Sigmoid colon (tissue), 7 donors: ENCODE results near the gene CFAP54. TPM values are rescaled to one million over a fixed set of nuclear protein-coding genes. Genes with fewer than 3 reads are reported as not detected.

ENCODE experiments used
- DNase-seq: peaks from one replicate; pipeline ENCODE4 v3.0.0-alpha.2; 2019
- H3K27ac ChIP-seq, 4 donors: fragments of 200-600 bp; sonication (generic); one replicate each; pipeline ENCODE4 v1.5.1; 2016 to 2019; ENCODE audit warnings: mild to moderate bottlenecking in 1 of 4
- H3K27me3 ChIP-seq, 3 donors: fragments of 200-600 bp; sonication (generic); one replicate each; pipeline ENCODE4 v1.5.1; 2019; ENCODE audit warnings: mild to moderate bottlenecking in 1 of 3
- H3K36me3 ChIP-seq, 4 donors: fragments of 200-600 bp; sonication (generic); one replicate each; pipeline ENCODE4 v1.5.1; 2016 to 2019
- H3K4me1 ChIP-seq, 4 donors: fragments of 200-600 bp; sonication (generic); one replicate each; pipeline ENCODE4 v1.5.1; 2017 to 2019
- H3K4me3 ChIP-seq, 4 donors: fragments of 200-600 bp; sonication (generic); one replicate each; pipeline ENCODE4 v1.5.1; 2017 to 2019; ENCODE audit warnings: mild to moderate bottlenecking in 2 of 4, moderate library complexity in 1 of 4
- H3K9me3 ChIP-seq, 4 donors: fragments of 200-600 bp in 3 of 4; sonication (generic) in 3 of 4; one replicate each; pipeline versions ENCODE4 v1.5.1 to v1.6.1; 2013 to 2019
- CTCF ChIP-seq, 4 experiments: fragments of 450-650 bp in 3 of 4; fragments of 200-600 bp in 1 of 4; IDR thresholded peaks; one replicate each; pipeline ENCODE4 v1.5.1; 2016 to 2019; ENCODE audit warnings: antibody characterized with exemption in 4 of 4, mild to moderate bottlenecking in 3 of 4, moderate library complexity in 2 of 4
- EP300 ChIP-seq, 4 donors: sonication (generic); formaldehyde crosslinking; IDR thresholded peaks; one replicate each; pipeline ENCODE4 v1.6.1; 2017; ENCODE audit warnings: antibody characterized with exemption in 4 of 4
- POLR2A ChIP-seq, 2 donors: fragments of 450-650 bp; IDR thresholded peaks; one replicate each; pipeline ENCODE4 v1.6.1; 2016; ENCODE audit warnings: antibody characterized with exemption in 2 of 2, mild to moderate bottlenecking in 2 of 2, moderate library complexity in 2 of 2
- POLR2AphosphoS5 ChIP-seq, 4 donors: sonication (generic); formaldehyde crosslinking; IDR thresholded peaks; one replicate each; pipeline ENCODE4 v1.6.1; 2017; ENCODE audit warnings: antibody characterized with exemption in 4 of 4
- WGBS, 2 donors: extraction: QIAGEN DNeasy Blood & Tissue Kit; methylation state at CpG; one replicate each; pipeline ENCODE4 v1.1.7; 2013; 5-methylcytosine and 5-hydroxymethylcytosine counted together
- intact Hi-C: fragments of 100-400 bp; cut with DNase I; formaldehyde crosslinking; loops from one replicate; pipeline ENCODE4 v1.15.1; 2023
- polyA plus RNA-seq, 3 donors: library from polyadenylated mRNA; stranded (reverse); fragments of 200-250 nt; gene quantifications; one replicate each; pipeline ENCODE4 v1.2.3, GENCODE V29; 2013
- total RNA-seq, 4 donors: library from RNA; depleted of rRNA; stranded (reverse); fragments of >200 nt; gene quantifications; one replicate each; pipeline ENCODE4 v1.1.0, GENCODE V29; 2016
- donor health status: healthy with polysubstance abuse.
- donor health status: Bipolar disorder and iron deficiency.
- donor health status: healthy.

Gene CFAP54
- total and polyA plus RNA-seq, 7 donors = 0.07 to 10.5 (median 3.1) TPM; not detected in 2

- no peaks in the 10 kb centered on the region for H3K9me3 ChIP-seq
- intact Hi-C loops = no loop called here
- no peak overlapping the region for H3K27ac ChIP-seq
- H3K4me1 ChIP-seq = peaks cover 0 to 47% (median 35%) of the 10 kb centered on the region in 4 donors
- DNase-seq = no peak
- TF ChIP-seq EP300 (IDR thresholded peaks at IDR 0.05) (no peak), POLR2AphosphoS5 (IDR thresholded peaks at IDR 0.05) (no peak)
- H3K4me3 ChIP-seq = no peak overlapping the region
- WGBS, 2 donors = 44 to 51% methylated on average over 5 of the region's 5 CpGs
- no peaks in the 10 kb centered on the region for H3K27me3 ChIP-seq
- no peaks in the 10 kb centered on the region for H3K36me3 ChIP-seq
Measured at GRCh38 chr12:96889273-96889933, 400.0 kb downstream of the CFAP54 start.

- TF ChIP-seq EP300 (IDR thresholded peaks at IDR 0.05) (no peak), CTCF (IDR thresholded peaks at IDR 0.05) (no peak), POLR2AphosphoS5 (IDR thresholded peaks at IDR 0.05) (no peak), POLR2A (IDR thresholded peaks at IDR 0.05) (no peak)
- WGBS, 2 donors = 90 to 96% methylated on average over 2 of the region's 2 CpGs
- no peak for DNase-seq
- Histone ChIP-seq H3K9me3 (no peaks in the 10 kb centered on the region), H3K4me3 (no peak overlapping the region), H3K27ac (no peak overlapping the region), H3K4me1 (peaks cover 0 to 47% (median 35%) of the 10 kb centered on the region in 4 donors), H3K27me3 (no peaks in the 10 kb centered on the region), H3K36me3 (no peaks in the 10 kb centered on the region)
- intact Hi-C loops = no loop called here
Measured at GRCh38 chr12:96890331-96890730, 401.0 kb downstream of the CFAP54 start.

- WGBS, 2 donors = 63 to 74% methylated on average over 3 of the region's 3 CpGs
- no peak for DNase-seq
- Histone ChIP-seq H3K4me1 (peaks cover 0 to 40% (median 28%) of the 10 kb centered on the region in 4 donors), H3K27me3 (no peaks in the 10 kb centered on the region), H3K4me3 (no peak overlapping the region), H3K36me3 (no peaks in the 10 kb centered on the region), H3K27ac (peak overlapping the region in 2 of 4 donors; percentile 38 to 49), H3K9me3 (no peaks in the 10 kb centered on the region)
- TF ChIP-seq POLR2AphosphoS5 (IDR thresholded peaks at IDR 0.05) = peak; percentile 24 to 77 (median 70)
- TF ChIP-seq EP300 (IDR thresholded peaks at IDR 0.05) = peak in 2 of 4 donors; percentile 16 to 69
- TF ChIP-seq CTCF (IDR thresholded peaks at IDR 0.05) = no peak
- intact Hi-C loops = no loop called here
Measured at GRCh38 chr12:96892104-96892503, 402.7 kb downstream of the CFAP54 start.

GRCh38 chr12:96897421-96897820, 408.0 kb downstream of the CFAP54 start:
- Histone ChIP-seq H3K27ac (no peak overlapping the region), H3K9me3 (no peaks in the 10 kb centered on the region), H3K27me3 (no peaks in the 10 kb centered on the region), H3K4me3 (no peak overlapping the region), H3K4me1 (peaks cover 0 to 2% (median 0%) of the 10 kb centered on the region in 4 donors), H3K36me3 (no peaks in the 10 kb centered on the region)
- DNase-seq = no peak
- 60 to 77% methylated on average over 3 of the region's 3 CpGs for WGBS, 2 donors
- intact Hi-C loops = no loop called here
- no peak for TF ChIP-seq CTCF (IDR thresholded peaks at IDR 0.05)
- no peak for TF ChIP-seq POLR2AphosphoS5 (IDR thresholded peaks at IDR 0.05)
- no peak for TF ChIP-seq EP300 (IDR thresholded peaks at IDR 0.05)
- no peak for TF ChIP-seq POLR2A (IDR thresholded peaks at IDR 0.05)

GRCh38 chr12:96901175-96901574, 411.8 kb downstream of the CFAP54 start:
- TF ChIP-seq EP300 (IDR thresholded peaks at IDR 0.05) (no peak), POLR2AphosphoS5 (IDR thresholded peaks at IDR 0.05) (no peak), POLR2A (IDR thresholded peaks at IDR 0.05) (no peak), CTCF (IDR thresholded peaks at IDR 0.05) (no peak)
- peaks cover 0 to 3% (median 0%) of the 10 kb centered on the region in 4 donors for H3K4me1 ChIP-seq
- H3K4me3 ChIP-seq = no peak overlapping the region
- H3K9me3 ChIP-seq = no peaks in the 10 kb centered on the region
- H3K36me3 ChIP-seq = no peaks in the 10 kb centered on the region
- intact Hi-C loops = no loop called here
- H3K27ac ChIP-seq = no peak overlapping the region
- no peaks in the 10 kb centered on the region for H3K27me3 ChIP-seq
- no peak for DNase-seq
